Mesenchymal stem cell (in vitro differentiated cells and primary cell): Measurements from ENCODE around the gene CYB5R3.

Source experiments
- DNase-seq: peaks from one replicate; pipeline ENCODE4 v3.0.0-alpha.2; 2013
- H2AFZ ChIP-seq: one replicate; pipeline ENCODE4 v1.6.1; 2013; ENCODE audit warnings: low read depth, mild to moderate bottlenecking, control low read depth, inconsistent platforms, low read length, moderate library complexity
- H2AK5ac ChIP-seq: 2 replicates; pipeline ENCODE4 v1.6.1; 2013; ENCODE audit warnings: low read length, moderate library complexity, mild to moderate bottlenecking, inconsistent platforms; ENCODE audit not compliant: severe bottlenecking
- H2BK120ac ChIP-seq: one replicate; pipeline ENCODE4 v1.6.1; 2013; ENCODE audit warnings: low read depth, mild to moderate bottlenecking, inconsistent platforms, low read length, moderate library complexity
- H2BK12ac ChIP-seq, 2 experiments: one replicate each; pipeline ENCODE4 v1.6.1; 2013; ENCODE audit warnings: inconsistent platforms in 2 of 2, low read length in 2 of 2, mild to moderate bottlenecking in 2 of 2, moderate library complexity in 2 of 2, control low read depth in 1 of 2
- H2BK15ac ChIP-seq: one replicate; pipeline ENCODE4 v1.6.1; 2013; ENCODE audit warnings: mild to moderate bottlenecking, low read depth, inconsistent platforms; ENCODE audit not compliant: poor library complexity, severe bottlenecking
- H2BK5ac ChIP-seq: 2 replicates; pipeline ENCODE4 v1.6.1; 2013; ENCODE audit warnings: low read depth, mild to moderate bottlenecking, low read length, control low read depth, inconsistent platforms; ENCODE audit not compliant: poor library complexity, severe bottlenecking
- H3K14ac ChIP-seq, 2 experiments: one replicate each; pipeline ENCODE4 v1.6.1; 2013; ENCODE audit warnings: inconsistent platforms in 2 of 2, low read length in 2 of 2, control low read depth in 1 of 2, mild to moderate bottlenecking in 1 of 2, moderate library complexity in 1 of 2
- H3K18ac ChIP-seq, 2 experiments: one replicate each; pipeline ENCODE4 v1.6.1; 2013; ENCODE audit warnings: inconsistent platforms in 2 of 2, low read length in 2 of 2, control low read depth in 1 of 2, low read depth in 1 of 2, mild to moderate bottlenecking in 1 of 2
- H3K23ac ChIP-seq, 2 experiments: one replicate each; pipeline ENCODE4 v1.6.1; 2013; ENCODE audit warnings: inconsistent platforms in 2 of 2, low read length in 2 of 2, mild to moderate bottlenecking in 2 of 2, moderate library complexity in 2 of 2, control low read depth in 1 of 2
- H3K27ac ChIP-seq: 2 replicates; pipeline ENCODE4 v1.5.1; 2013; ENCODE audit warnings: mild to moderate bottlenecking, moderate library complexity, low read length, control low read depth, inconsistent platforms; ENCODE audit not compliant: poor library complexity, severe bottlenecking
- H3K27me3 ChIP-seq, 2 experiments: 2 replicates each; pipeline versions ENCODE4 v1.6.1 to v1.7.0; 2013; ENCODE audit warnings: low read length in 2 of 2, mild to moderate bottlenecking in 2 of 2, moderate library complexity in 2 of 2, control low read depth in 1 of 2, inconsistent platforms in 1 of 2; ENCODE audit not compliant: control insufficient read depth in 1 of 2, insufficient read depth in 1 of 2
- H3K36me3 ChIP-seq, 2 experiments: 2 replicates each; pipeline versions ENCODE4 v1.6.1 to v1.7.0; 2013; ENCODE audit warnings: low read length in 2 of 2, control low read depth in 1 of 2, inconsistent platforms in 1 of 2, low read depth in 1 of 2, mild to moderate bottlenecking in 1 of 2; ENCODE audit not compliant: insufficient read depth in 2 of 2, control insufficient read depth in 1 of 2
- H3K4ac ChIP-seq, 2 experiments: one replicate each; pipeline ENCODE4 v1.6.1; 2013; ENCODE audit warnings: inconsistent platforms in 2 of 2, low read length in 2 of 2, mild to moderate bottlenecking in 2 of 2, moderate library complexity in 2 of 2, control low read depth in 1 of 2, low read depth in 1 of 2
- H3K4me1 ChIP-seq: 2 replicates; pipeline ENCODE4 v1.6.1; 2013; ENCODE audit warnings: low read depth, low read length, control low read depth; ENCODE audit not compliant: control insufficient read depth, insufficient read depth
- H3K4me2 ChIP-seq: 2 replicates; pipeline ENCODE4 v1.6.1; 2013; ENCODE audit warnings: low read length, mild to moderate bottlenecking, inconsistent platforms; ENCODE audit not compliant: poor library complexity, severe bottlenecking
- H3K4me3 ChIP-seq, 2 experiments: 2 replicates each; pipeline versions ENCODE4 v1.5.1 to v1.7.0; 2013; ENCODE audit warnings: low read length in 2 of 2, mild to moderate bottlenecking in 2 of 2, control low read depth in 1 of 2, low read depth in 1 of 2; ENCODE audit not compliant: insufficient read depth in 1 of 2
- H3K79me1 ChIP-seq: replicated peaks from 2 replicates; pipeline ENCODE4 v1.6.1; 2013; ENCODE audit warnings: mild to moderate bottlenecking, control low read depth, low read length, inconsistent platforms; ENCODE audit not compliant: poor library complexity, severe bottlenecking
- H3K9ac ChIP-seq: 2 replicates; pipeline ENCODE4 v1.7.0; 2013; ENCODE audit warnings: mild to moderate bottlenecking, low read length, moderate library complexity
- H3K9me3 ChIP-seq: 2 replicates; pipeline ENCODE4 v1.7.0; 2013; ENCODE audit warnings: mild to moderate bottlenecking, low read length; ENCODE audit not compliant: control insufficient read depth
- H4K8ac ChIP-seq: one replicate; pipeline ENCODE4 v1.6.1; 2013; ENCODE audit warnings: inconsistent platforms, mild to moderate bottlenecking, low read length, moderate library complexity
- H4K91ac ChIP-seq: one replicate; pipeline ENCODE4 v1.6.1; 2013; ENCODE audit warnings: mild to moderate bottlenecking, low read length, inconsistent platforms
- WGBS: methylation state at CpG from one replicate; pipeline ENCODE4 v1.1.7; 2013; ENCODE audit warnings: mixed read lengths; 5-methylcytosine and 5-hydroxymethylcytosine counted together

Gene CYB5R3

DNA sequence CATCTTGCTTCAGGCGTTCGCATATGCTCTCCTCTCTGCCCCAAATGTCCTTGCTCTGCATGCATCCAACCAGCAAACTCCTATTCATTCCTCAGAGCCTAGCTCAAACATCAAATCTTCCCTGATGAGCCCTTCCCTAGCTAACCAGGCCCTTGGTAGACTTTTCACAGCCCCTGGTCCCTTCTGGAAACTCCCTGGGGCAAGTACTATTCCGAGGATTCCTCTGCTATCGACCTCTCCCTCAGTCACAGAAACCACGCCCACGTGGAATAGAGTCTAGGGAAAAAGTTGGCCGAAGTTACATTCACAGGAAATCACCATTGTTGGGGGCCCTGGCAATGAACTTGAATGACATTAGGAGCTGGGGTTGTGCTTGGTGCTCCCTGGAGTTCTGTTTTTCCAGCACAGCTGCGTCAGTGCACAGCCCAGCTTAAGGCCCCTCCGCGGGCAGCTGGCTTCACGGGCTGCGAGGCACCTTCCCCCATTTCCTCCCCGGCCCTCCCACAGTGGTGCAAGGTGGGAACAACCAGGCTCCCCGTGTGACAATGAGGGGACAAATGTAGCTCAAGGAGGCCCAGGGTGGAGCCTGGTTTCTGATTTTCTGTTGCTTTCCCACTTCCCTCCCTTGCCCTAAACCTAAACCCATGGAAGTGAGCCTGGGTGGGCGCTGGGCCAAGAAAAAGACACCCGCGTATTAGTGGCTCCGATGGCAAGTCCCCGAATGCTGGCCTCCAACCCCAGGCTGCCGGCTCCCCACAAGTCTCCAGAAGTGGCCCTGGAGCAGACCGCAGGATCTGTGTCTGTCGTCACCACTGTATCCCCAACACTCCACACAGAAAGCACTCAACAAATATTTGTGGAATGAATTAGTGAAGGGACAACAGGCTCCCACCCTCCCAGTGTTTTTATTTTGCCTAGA lies 4.5 kb downstream of the CYB5R3 start:
- H3K79me1 ChIP-seq, result peaks cover 8% of the 10 kb centered on the region
- H2BK15ac ChIP-seq, result peak overlapping the region; percentile 56
- peaks cover 66% of the 10 kb centered on the region for H3K4me1 ChIP-seq
- no peak overlapping the region for H2BK12ac ChIP-seq
- no peaks in the 10 kb centered on the region for H3K9me3 ChIP-seq
- H3K18ac ChIP-seq, result peak overlapping the region in 1 of 2 experiments; percentile 59
- H4K91ac ChIP-seq, result no peak overlapping the region
- H2AFZ ChIP-seq, result no peak overlapping the region
- peaks cover 3 to 22% of the 10 kb centered on the region in 2 experiments for H3K36me3 ChIP-seq
- H3K4me2 ChIP-seq, result peak overlapping the region; percentile 12
- H3K23ac ChIP-seq, result peak overlapping the region in 1 of 2 experiments; percentile 9
- peak overlapping the region; percentile 59 for H2AK5ac ChIP-seq
- H3K4ac ChIP-seq, result peak overlapping the region; percentile 12 to 15
- peak overlapping the region; percentile 69 for H3K27ac ChIP-seq
- H2BK120ac ChIP-seq, result no peak overlapping the region
- 74% methylated on average over 16 of the region's 22 CpGs for WGBS
- H3K9ac ChIP-seq, result peak overlapping the region; percentile 79
- H3K14ac ChIP-seq, result no peak overlapping the region
- H3K4me3 ChIP-seq, result peak overlapping the region in 1 of 2 experiments; percentile 34
- H4K8ac ChIP-seq, result no peak overlapping the region
- H3K27me3 ChIP-seq, result no peaks in the 10 kb centered on the region
- H2BK5ac ChIP-seq, result peak overlapping the region; percentile 40
- DNase-seq, result peak; percentile 45

DNA sequence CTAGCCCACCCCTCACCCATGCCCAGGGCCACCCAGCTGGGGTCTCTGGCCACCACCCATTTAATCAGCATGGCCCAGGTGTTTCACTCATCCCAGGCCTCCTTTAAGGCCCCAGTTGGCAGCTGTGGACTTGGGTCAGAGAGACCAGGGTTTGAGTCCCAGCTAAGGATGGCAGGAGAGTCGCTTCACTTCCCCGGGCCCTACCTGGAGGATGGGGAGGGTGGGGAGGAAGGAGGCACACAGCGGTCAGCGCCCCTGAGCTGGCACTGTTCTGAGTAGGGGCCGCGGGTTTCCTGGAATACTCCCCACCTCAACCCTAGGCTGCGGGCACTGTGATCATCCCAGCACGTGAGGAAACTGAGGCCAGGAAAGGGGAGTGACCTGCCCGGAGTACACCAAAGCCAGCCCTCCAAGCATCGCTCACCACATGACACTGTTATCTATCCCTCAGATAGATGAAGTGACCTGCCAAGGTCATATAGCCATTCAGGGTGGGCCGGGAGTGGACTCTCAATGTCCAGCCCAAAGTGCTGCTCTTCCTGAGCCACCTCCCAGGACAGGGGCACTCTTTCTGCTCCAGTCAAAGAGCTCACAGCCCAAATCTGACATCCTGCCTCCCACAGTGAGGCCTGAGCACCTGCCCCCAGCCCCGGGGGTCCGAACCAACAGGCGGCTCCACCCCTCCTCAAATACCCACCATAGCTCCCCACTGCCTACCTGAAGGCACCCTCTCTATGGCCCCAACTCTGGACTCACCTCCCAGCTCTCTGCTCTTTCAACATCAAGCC lies 5.4 kb downstream of the CYB5R3 start:
- H3K18ac ChIP-seq, result peak overlapping the region in 1 of 2 experiments; percentile 59
- no peak for DNase-seq
- H2BK120ac ChIP-seq, result no peak overlapping the region
- no peaks in the 10 kb centered on the region for H3K27me3 ChIP-seq
- H3K36me3 ChIP-seq, result peaks cover 3 to 22% of the 10 kb centered on the region in 2 experiments
- peak overlapping the region; percentile 38 for H4K8ac ChIP-seq
- H3K4me2 ChIP-seq, result no peak overlapping the region
- peaks cover 8% of the 10 kb centered on the region for H3K79me1 ChIP-seq
- no peak overlapping the region for H2BK5ac ChIP-seq
- peak overlapping the region; percentile 69 for H3K27ac ChIP-seq
- 96% methylated on average over 14 of the region's 14 CpGs for WGBS
- H2AK5ac ChIP-seq, result peak overlapping the region; percentile 59
- no peak overlapping the region for H3K23ac ChIP-seq
- H4K91ac ChIP-seq, result peak overlapping the region; percentile 35
- H3K4me1 ChIP-seq, result peaks cover 65% of the 10 kb centered on the region
- no peak overlapping the region for H2BK15ac ChIP-seq
- H3K4ac ChIP-seq, result peak overlapping the region; percentile 12 to 36
- H3K14ac ChIP-seq, result no peak overlapping the region
- peak overlapping the region in 1 of 2 experiments; percentile 34 for H3K4me3 ChIP-seq
- H2AFZ ChIP-seq, result no peak overlapping the region
- H3K9ac ChIP-seq, result peak overlapping the region; percentile 79
- H3K9me3 ChIP-seq, result no peaks in the 10 kb centered on the region
- H2BK12ac ChIP-seq, result no peak overlapping the region

DNA sequence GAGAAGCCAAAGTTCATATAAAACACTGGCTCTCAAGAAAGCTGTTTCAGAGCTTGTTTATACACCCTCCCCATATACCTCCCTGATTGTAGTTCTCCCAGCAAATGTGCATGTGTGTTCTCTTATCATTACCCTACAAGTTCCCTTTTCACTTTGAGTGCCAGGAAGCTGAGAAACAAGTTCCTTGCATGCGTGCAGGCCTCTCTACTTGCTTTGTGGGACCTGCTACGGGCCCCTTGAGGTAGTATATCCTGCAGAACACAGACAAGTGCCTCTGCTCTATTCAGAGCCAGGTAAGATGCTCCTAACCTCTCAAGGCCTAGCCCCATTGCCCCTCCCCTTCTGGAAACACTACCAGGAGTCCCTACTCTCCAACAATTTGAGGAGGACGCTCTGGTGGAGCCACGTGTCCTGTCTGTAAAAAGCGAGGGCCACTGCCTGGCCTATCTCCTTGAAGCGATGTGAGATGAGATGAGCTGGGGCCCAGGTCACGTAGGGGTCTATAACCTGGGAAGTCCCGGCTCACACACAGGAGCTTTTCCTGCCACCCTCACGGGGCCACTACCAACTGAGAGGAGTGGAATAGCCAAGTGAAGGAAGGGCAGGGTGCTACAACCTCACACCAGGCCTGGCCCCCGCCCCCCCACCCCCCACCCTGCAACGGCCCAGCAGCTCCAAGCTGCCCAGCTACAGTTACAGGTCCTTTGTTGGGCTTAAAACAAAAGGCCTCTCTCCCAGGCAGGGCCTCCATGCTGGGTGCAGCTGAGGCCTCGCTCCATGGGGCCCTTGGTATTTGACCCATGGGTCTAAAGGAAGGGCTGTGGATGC lies 6.2 kb downstream of the CYB5R3 start:
- Histone ChIP-seq H3K4me3 (no peak overlapping the region), H3K9ac (no peak overlapping the region), H3K14ac (no peak overlapping the region), H2AFZ (no peak overlapping the region), H4K8ac (peak overlapping the region; percentile 38), H2BK5ac (no peak overlapping the region), H3K9me3 (no peaks in the 10 kb centered on the region), H3K4me1 (peaks cover 60% of the 10 kb centered on the region), H2AK5ac (peak overlapping the region; percentile 59), H3K27ac (peak overlapping the region; percentile 6), H3K4ac (peak overlapping the region in 1 of 2 experiments; percentile 36), H3K4me2 (no peak overlapping the region), H3K23ac (no peak overlapping the region), H3K36me3 (peaks cover 3 to 20% of the 10 kb centered on the region in 2 experiments), H3K79me1 (peaks cover 10% of the 10 kb centered on the region), H2BK15ac (no peak overlapping the region), H3K18ac (no peak overlapping the region), H2BK120ac (no peak overlapping the region), H4K91ac (peak overlapping the region; percentile 35), H2BK12ac (no peak overlapping the region), H3K27me3 (no peaks in the 10 kb centered on the region)
- no peak for DNase-seq
- 97% methylated on average over 11 of the region's 12 CpGs for whole genome bisulfite sequencing
